NOMO-1 (cell line): ENCODE data around the gene RGS12.

Source experiments
- DNase-seq, 2 experiments: peaks; one replicate each; lab custom pipeline; 2025; ENCODE audit not compliant: unreplicated experiment in 2 of 2; lab: John Stamatoyannopoulos, UW

Gene RGS12

DNA sequence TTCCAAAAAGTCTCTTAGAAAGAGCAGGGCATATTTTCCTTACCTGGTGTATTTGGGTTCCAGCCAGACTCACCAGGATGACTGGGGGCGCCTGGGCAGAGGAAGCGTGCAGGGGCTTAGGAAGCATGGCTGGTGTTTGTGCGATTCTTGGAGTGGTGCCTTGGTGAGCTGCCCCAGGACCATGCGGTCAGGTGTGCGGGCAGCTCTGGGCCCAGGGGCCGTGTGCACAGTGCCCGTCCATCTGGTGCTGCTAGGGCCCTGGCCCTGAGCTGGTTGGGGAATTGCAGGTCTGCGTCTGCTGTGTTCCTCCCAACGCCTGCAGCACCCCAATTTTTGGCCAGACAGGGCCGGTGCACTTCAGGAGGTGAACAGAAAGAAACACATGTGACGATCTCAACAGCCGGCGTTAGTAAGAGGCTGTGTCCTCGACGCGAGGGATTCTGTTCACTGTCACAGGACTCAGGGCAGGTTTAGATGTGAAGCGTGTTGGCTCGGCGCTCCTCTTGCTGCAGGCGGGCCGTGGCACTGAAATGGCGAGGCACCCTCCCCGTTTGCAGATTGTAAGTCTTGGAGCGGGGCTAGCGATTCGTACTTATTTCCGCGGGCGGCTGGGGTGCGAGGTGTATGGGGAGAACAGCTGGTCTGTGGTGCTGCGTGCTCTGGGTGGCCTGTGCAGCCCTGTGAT, 15.2 kb downstream of the RGS12 start:
- DNase-seq = no peak

DNA sequence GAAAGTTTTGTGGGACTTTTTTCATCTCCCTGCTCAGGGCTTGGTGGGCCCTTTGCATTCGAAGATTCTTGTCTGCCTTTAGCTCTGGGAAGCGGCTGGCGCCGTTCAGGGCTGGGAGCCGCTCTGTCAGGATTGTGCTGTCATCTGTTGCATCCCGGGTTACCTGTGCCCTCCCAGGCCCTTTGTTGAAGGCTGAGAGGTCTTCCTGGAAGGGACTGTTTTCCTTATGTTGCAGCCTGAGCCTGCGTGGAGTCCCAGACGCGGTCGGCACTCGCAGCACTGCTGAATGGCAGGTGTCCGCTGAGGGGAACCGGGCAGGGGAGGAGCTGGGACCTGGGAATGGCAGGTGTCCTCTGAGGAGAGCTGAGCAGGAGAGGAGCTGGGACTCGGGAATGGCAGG, 15.9 kb downstream of the RGS12 start:
- DNase-seq = no peak

DNA sequence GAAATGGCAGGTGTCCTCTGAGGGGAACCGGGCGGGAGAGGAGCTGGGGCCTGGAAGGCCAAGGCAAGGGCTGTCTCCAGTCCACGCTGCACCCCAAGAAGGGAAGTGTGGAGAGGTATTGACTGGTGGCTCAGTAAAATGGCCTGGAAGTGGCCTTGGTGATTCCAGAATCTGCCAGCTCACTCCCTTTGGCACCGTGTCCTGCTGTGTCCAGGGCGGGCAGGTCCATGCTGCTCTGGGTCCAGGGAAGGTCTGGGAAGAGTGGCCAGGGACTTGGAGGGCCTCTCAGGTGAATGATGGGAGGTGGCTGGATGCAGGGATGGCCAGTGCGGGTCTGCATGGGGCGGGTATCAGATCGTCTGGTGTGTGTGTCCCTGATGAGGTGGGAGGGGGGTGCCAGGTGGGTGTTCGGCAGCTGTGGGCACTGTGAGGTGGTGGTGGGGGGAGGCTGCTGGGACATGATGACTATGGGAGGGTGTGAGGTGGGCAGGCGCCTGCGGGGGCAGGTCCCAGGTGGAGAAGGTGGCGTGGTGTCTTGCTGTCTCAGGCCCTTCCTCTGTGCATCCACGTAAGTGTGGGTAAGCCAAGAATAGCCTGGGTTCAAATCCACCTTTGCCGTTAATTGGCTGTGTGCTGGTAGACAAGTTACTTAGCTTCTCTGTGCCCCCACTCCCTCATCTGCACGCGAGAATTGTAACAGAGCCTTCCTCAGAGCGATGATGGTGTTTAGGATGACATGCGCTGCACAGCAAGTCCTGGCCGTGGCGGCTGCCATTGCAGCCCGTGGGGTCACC, 17.7 kb downstream of the RGS12 start:
- DNase-seq = no peak

DNA sequence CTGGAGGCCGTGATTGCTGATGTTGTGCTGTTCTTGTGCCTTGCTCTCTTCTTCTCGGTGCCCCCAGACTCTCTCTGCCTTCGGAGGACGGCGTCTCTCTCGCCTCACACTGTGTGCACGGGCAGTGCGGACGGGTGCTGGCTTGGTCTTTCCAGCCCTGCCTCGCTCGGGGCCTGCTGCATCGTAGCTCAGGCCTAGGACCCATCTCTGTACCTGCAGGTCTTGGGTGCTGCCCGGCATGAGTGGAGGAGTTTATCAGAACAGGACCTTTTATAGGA, 18.2 kb downstream of the RGS12 start:
- DNase-seq = no peak

DNA sequence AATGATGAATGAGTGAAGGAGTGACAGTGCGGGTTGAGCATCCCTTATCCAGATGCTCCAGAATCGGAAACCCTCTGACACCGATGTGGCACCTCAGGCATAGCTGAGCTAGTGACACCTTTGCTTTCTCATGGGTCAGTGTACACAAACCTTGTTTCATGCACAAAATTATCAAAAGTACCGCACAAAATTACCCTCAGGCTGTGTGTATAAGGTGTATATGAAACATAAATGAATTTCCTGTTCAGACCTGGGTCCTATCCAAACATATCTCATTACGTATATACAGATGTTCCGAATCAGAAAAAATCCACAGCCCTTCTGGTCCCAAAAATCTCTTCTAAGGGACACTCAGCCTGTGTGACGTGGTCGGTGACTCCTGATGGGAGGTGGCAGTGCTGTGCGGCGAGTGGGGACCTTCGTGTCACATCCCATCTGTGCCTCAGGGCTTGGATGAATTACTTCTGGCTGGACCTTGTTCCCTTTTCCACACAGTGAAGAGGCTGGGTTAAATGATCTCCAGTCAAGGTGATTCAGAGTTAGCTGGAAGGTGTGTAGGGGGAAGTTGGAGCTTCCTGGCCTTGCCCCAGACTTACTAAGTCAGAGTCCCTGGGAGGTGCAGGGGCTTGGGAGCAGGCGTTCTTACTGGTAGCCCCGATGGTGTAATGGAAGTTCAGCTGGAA, 18.8 kb downstream of the RGS12 start:
- DNase-seq = no peak

DNA sequence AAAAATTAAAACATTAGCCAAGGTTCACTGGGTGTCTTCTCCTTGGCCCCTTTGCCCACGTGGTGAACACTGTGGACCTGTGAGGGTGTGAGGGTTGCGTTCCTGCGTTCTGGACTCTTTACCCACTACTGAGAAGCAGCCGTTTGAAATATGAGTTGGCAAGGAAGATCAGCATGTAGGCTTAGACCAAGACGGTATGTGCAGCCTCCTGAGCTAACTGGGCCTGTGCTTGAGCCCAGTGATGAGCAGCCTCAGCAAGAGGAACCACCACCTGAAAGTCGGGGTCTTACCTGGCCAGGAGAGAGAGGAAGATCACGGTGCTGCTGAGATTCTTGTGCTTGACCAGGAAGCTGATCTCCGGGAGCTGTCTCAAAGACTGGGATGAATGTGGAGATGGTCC, 19.5 kb downstream of the RGS12 start:
- no peak for DNase-seq

DNA sequence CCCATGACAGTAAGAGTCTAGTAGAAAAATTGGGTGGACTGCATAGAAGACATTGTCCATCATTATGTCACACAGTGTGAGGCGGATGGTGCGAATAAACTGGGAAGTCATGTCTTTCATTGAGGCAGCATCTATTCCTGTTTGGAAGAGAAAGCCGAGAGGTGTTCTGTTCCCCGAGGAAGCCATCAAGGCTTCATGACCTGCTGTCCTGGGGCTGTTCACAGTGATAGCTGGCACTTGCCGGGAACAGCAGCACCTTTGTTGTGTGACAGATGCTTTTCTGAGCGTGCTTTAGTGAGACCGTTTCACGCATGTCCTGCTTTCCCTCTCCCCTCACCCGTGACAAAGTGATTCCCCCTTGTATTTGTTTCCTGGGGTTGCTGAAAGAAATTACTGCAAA, 20.3 kb downstream of the RGS12 start:
- DNase-seq = no peak

DNA sequence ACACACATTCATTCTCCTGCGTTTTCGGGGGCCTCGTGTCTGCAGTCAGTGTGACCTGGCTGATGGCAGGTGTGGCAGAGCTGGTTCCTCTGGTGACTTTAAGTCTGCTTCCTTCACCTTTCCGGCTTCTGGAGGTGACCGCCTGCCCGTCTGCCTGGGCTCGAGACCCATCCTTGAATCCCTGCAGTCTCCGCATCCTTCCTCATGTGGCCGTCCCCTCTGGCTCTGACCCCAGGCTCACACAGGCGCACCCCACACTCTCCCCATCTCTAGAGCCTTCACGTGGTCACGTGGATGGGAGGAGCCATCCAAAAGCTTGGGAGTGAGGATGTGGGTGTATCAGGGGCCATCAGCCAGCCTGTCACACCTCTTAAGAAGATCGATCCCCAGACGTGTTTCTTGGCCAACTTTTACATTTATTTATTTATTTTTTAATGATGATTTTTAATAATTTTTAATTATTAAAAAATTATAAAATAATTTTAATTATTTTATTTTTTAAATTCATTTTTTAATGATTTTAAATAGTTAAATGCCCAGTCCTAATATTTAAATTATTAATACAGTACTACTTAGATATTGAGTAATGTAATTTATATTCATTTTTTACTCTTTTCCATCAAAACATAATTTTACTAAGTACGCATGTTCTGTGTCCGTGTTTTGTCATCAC, 20.9 kb downstream of the RGS12 start:
- no peak for DNase-seq

DNA sequence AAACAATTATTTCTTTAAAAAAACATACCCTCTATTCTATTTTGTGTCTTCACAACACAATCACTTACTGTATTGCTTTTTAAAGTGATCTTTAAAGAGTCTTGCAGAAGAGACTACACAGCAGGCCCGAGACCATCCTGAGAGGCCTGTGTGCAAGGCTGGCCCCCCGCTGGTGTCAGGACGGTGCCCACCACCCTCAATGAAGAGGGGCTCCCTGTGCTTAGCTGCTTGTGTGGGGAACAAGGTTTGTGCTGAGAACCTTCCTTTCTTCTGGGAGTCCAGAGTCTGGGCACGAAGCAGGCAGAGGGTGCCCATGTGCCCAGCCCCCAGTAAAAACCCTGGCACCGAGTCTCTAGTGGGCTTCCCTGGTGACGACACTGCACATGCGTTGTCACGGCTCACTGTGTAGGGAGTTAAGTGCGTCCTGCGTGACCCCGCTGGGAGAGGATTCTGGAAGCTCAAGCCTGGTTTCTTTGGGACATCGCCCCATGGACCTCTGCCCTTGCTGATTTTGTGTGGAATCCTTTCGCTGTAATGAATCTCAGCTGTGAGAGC, 22.0 kb downstream of the RGS12 start:
- DNase-seq = no peak

DNA sequence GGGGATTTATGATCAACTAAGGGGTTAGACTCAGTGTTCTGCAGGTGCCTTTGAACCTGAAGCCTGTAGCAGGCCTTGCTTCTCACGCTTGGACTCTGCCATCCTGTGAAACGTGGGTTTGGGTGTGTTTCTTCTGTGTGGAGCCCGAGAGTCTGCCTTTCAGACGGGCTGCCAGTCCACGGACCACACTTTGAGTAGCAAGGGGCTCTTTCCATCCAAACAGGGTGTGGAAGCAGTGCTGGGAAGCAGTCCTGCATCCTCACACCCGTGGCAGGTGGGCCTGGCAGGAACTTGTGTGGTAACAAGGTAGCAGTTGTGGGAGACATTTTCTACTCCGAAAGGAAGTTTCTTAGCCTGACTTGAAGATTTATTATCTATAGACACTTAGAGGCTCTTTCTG, 22.7 kb downstream of the RGS12 start:
- DNase-seq = no peak

DNA sequence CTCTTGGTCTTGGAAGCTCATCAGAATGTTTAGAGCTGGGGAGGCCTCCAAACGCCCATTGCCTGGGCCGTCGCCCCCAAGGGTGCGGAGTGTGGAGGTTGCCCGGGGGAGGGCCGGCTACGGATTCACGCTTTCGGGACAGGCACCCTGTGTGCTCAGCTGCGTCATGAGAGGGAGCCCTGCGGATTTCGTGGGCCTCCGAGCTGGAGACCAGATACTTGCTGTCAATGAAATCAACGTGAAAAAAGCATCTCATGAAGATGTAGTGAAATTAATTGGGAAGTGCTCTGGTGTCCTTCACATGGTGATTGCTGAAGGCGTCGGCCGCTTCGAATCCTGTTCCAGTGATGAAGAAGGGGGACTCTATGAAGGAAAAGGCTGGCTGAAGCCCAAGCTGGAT, 23.3 kb downstream of the RGS12 start:
- DNase-seq = no peak

DNA sequence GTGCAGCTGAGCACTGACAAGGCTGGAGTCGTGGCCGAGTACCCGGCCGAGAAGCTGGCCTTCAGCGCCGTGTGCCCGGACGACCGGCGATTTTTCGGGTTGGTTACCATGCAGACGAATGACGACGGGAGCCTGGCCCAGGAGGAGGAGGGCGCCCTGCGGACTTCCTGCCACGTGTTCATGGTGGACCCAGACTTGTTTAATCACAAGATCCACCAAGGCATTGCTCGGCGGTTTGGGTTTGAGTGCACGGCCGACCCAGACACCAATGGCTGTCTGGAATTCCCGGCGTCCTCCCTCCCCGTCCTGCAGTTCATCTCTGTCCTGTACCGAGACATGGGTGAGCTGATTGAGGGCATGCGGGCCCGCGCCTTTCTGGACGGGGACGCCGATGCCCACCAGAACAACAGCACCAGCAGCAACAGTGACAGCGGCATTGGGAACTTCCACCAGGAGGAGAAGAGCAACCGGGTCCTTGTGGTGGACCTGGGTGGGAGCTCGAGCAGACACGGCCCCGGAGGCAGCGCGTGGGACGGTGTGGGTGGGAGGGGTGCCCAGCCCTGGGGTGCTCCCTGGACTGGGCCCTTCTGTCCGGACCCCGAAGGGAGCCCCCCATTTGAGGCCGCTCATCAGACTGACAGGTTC, 24.3 kb downstream of the RGS12 start:
- no peak for DNase-seq

DNA sequence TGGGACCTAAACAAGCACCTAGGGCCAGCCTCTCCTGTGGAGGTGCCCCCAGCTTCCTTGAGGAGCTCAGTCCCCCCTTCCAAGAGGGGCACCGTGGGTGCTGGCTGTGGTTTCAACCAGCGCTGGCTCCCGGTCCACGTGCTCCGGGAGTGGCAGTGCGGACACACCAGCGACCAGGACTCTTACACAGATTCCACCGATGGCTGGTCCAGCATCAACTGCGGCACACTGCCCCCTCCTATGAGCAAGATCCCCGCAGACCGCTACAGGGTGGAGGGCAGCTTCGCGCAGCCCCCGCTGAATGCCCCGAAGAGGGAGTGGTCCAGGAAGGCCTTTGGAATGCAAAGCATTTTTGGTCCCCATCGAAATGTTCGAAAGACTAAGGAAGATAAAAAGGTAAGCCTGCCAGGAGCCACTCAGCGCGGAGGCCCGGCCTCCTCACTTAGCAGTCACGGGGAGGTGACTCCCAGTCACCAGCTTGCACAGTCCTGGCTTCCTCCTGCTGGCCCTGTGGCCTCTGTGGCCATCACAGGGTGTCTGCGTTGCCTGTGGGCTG, 24.9 kb downstream of the RGS12 start:
- DNase-seq = no peak

DNA sequence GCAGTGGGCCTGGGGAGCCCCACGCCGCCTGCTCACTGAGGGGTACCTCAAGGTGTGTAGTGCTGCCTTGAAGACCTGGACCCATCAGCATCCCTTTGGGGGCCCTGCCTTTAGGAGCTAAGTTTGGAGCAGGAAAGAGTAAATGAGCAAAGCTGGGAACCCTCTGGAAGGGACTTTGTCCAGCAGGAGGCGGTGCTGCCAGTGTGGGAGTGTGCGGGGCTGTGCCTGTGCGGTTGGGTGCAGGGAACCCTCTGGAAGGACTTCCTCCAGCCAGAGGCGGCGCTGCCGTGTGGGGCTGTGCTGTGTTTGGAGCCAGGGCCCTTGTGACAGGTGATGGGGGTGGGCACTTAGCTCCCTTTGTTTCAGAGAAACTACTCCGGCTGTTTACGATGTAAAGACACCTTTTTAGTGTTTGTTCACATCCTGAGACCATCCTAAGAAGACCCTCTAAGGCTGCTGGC, 25.8 kb downstream of the RGS12 start:
- no peak for DNase-seq

DNA sequence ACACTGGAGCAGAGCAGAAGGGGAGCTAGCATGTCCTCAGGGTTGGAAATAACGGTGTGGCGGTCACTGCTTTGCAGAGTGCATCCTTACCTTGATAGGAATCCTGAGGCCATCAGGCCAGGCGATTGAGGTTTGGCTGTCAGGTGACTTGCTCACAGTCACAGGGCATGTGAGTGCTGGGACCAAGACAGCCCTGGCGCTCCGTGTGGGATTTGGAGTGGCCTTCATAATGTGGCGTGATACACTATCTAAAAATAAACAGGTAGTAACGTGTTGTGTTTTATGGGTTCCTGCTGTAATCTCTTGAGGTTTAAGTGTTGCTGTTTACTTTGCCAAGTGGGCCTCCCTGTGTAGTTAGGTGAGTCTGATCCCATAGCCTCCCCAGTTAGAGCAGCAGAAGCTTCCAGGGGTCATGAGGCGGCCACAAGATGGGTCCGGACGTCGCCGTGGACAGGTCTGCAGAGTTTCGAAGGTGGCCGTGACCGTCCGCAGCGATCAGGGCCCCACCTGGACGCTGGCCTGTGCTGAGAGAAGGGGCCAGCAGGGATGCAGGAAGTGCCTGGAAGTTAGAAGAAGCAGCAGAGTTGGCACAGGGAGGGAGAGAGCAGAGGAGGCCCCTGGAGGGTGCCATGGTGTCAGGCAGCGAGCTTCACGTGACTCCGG, 27.7 kb downstream of the RGS12 start:
- no peak for DNase-seq

DNA sequence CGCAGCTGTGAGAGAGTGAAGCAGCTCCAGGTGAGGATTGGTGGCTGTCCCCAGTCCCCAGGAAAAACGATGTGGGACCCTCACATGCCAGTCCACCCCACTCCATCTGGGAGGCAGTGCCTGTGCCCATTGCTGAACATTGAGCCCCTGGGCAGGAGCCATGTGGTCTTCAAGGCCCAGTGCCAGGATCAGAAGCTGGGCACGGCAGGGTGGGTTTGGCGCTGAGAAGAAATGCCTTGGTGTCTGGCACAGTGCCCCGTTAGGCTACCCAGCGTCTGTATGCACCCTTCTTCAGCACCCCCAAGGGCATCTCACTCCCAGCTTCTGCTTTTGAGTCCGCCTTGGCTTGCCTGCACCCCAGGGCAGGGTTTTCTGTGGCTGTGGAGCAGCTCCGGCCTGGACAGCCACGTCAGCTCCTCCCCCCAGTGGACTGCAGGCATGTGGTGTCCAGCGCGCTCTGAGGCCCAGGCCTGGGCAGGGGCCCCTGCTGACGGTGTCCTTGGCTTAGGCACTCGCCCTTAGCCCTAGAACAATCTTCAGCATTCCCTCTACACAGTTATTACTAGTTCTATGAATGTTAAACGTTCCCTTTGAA, 28.6 kb downstream of the RGS12 start:
- no peak for DNase-seq

DNA sequence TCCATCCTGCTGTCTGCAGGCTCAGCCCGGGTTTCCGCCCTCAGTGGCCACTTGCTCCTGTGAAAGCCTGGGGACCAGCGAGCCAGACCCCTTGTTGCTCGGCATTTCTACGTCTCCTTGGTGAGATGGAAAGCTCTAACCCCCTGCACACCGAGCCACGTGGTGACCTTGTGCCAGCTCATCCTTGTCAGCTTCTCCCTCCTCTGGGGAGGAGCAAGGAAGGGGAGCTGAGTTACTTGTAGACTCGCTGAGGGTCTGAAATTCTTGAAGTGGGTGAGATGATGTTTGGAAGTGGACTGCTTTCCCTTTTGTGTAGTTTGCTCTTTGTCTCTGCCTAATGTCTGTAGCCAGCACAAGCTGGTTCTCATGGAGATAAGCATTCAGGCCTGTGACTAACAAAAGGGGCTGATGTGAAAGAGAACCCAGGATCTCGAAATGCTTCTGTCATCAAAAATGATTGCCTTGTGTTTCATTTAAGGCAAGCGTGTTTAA, 29.3 kb downstream of the RGS12 start:
- DNase-seq = no peak

DNA sequence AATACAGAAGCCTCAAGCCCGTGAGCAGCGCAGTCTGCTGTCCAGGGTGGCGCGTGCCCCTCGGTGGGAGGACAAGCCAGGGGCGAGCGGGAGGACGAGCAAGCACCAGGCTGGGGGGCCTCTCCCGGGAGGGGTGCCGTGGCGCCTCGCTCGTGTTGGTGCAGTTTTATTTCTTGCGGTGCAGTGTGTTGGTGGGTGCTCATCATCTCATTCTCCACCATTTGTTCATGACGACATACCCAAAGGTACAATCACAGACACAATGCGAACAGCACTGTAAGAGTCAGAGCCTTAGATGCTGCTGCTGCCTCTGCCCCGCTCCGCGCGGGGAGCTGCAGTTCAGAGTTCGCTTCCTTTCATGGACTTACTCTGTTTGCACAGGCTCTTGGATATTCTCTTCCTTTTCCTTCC, 30.3 kb downstream of the RGS12 start:
- DNase-seq = no peak

DNA sequence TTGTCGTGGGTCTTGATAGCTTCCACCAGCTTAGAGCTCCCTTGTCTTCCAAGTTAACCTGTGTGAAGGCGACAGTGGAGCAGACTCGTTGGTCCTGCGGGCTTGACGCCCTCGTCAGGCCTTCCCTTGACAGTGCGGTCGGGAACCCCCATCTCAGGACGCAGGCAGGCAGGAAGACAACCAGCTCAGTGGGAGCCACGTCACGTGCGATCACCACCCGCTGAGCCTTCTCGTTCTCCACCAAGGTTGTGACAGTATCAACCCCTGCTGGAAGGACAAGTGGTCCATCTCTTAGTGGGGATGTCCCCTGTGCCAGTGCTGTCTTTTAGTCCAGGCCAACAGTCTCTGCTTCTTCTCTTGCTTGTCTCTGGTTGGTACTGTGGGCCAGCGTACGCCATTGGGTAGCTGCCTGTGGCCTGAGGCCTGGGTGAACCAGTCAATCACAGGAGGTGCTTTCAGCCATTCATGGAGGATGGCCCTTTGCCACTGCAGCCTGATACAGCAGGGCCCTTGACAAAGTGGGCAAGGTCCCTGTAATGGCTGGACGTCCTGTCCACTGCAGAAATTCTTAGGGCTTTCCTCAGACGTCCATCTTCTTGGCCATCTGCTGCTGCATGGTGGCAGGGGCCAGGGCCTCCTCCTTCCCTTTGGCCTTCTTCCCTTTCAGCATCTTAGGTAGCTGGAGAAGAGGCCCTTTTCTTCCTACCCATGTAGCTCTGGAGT, 31.4 kb downstream of the RGS12 start:
- DNase-seq = no peak
